Erythroblast (primary cell): ENCODE data around the gene TMEM80.

Experiments used
- GATA1 ChIP-seq: IDR thresholded peaks from 2 replicates; pipeline ENCODE4 v1.6.1; 2011; ENCODE audit warnings: low read depth, mild to moderate bottlenecking, control low read depth, low read length, moderate library complexity
- POLR2A ChIP-seq: IDR thresholded peaks from 2 replicates; pipeline ENCODE4 v1.6.1; 2011; ENCODE audit warnings: mild to moderate bottlenecking, low read length

DNA sequence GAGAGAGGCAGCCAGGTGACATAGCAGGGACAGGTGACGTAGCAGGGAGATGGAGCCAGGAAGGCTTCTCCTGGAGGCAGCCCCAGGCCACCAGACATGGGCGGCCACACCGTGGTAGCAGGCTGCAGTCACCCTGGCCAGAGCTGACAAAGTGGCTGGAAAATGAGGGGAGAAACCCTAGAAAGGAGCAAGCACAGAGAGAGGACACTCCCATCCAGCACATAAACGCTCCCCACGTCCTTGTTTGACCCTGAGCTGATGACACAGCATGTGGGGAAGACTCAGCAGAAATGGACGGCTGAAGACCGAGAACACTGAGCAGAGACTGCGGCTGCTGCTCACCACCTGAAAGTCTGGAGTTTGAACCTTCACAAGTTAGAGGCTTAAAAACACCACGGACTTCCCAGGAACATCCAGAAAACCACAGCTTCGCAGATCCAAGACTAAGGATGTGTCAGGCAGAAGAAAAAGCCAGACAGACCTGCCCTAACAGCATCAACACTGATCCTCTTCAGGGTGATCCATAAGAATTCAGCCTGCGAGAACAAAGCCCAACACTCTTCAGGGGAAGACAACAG is 29.8 kb upstream of the TMEM80 start:
- TF ChIP-seq POLR2A: no peak
- no peak for TF ChIP-seq GATA1
